Measurements from ENCODE around the gene LRRC8E.

LRRC8E gene

DNA sequence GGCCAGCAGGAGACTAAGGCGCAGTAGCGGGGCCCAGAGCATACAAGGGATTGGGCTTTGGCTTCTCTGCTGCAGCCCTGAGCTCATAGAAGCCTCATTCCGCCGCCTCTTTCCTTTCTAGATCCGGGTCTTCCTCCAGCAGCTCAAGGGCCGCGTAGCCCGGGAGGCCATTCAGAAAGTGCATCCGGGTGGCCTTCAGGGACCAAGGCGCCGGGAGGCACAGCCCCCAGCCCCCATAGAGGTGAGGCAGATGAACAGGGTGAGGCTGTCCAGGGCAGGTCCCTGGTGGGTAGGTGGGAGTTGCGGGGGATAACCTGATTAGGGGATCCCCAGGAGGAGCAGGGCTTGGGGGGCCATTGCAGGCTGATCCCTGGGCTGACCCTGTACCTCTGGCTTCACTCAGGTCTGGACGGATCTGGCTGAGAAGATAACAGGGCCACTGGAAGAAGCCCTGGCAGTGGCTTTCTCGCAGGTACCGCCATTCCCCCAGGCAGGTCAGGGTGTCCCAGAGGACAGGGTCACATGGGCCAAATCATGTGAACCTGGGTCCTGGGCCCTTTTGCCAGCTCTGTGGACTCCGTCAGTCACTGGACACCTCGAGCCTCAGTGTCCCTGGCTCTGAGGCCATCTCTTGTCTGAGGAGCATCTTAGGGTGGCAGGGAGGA, 33.1 kb downstream of the LRRC8E start:
- 0 out of 2 replicates have a peak, but pooled peaks have one; percentile 0 for TF ChIP-seq SIN3A (IDR thresholded peaks at IDR 0.05; ENCODE audit: borderline replicate concordance, insufficient read depth, low read length)
- no peak for TF ChIP-seq TAF1 (IDR thresholded peaks at IDR 0.05; ENCODE audit: borderline replicate concordance, insufficient read depth, low read length)
- TF ChIP-seq FOXP2 (optimal IDR thresholded peaks at IDR 0.05; ENCODE audit: borderline replicate concordance, extremely low read depth, extremely low read length, insufficient read depth): no peak
- TF ChIP-seq REST (IDR thresholded peaks at IDR 0.05; ENCODE audit: insufficient read depth in 1 of 2, low read depth in 2 of 2, low read length in 2 of 2): no peak
- TF ChIP-seq POLR2AphosphoS5 (IDR thresholded peaks at IDR 0.05; ENCODE audit: low read depth, low read length): 0 out of 2 replicates have a peak, but pooled peaks have one; percentile 40

- TF ChIP-seq TAF1 (IDR thresholded peaks at IDR 0.05; ENCODE audit: borderline replicate concordance, insufficient read depth, low read length) (no peak), SIN3A (IDR thresholded peaks at IDR 0.05; ENCODE audit: borderline replicate concordance, insufficient read depth, low read length) (no peak), POLR2AphosphoS5 (IDR thresholded peaks at IDR 0.05; ENCODE audit: low read depth, low read length) (no peak), REST (IDR thresholded peaks at IDR 0.05; ENCODE audit: insufficient read depth in 1 of 2, low read depth in 2 of 2, low read length in 2 of 2) (no peak), FOXP2 (optimal IDR thresholded peaks at IDR 0.05; ENCODE audit: borderline replicate concordance, extremely low read depth, extremely low read length, insufficient read depth) (no peak)
Measured at GRCh38 chr19:7921967-7922835, 33.9 kb downstream of the LRRC8E start.

- TF ChIP-seq SIN3A (IDR thresholded peaks at IDR 0.05; ENCODE audit: borderline replicate concordance, insufficient read depth, low read length) (no peak), REST (IDR thresholded peaks at IDR 0.05; ENCODE audit: insufficient read depth in 1 of 2, low read depth in 2 of 2, low read length in 2 of 2) (no peak), FOXP2 (optimal IDR thresholded peaks at IDR 0.05; ENCODE audit: borderline replicate concordance, extremely low read depth, extremely low read length, insufficient read depth) (no peak), TAF1 (IDR thresholded peaks at IDR 0.05; ENCODE audit: borderline replicate concordance, insufficient read depth, low read length) (no peak), POLR2AphosphoS5 (IDR thresholded peaks at IDR 0.05; ENCODE audit: low read depth, low read length) (no peak)
Measured at GRCh38 chr19:7922836-7923195, 34.5 kb downstream of the LRRC8E start.

DNA sequence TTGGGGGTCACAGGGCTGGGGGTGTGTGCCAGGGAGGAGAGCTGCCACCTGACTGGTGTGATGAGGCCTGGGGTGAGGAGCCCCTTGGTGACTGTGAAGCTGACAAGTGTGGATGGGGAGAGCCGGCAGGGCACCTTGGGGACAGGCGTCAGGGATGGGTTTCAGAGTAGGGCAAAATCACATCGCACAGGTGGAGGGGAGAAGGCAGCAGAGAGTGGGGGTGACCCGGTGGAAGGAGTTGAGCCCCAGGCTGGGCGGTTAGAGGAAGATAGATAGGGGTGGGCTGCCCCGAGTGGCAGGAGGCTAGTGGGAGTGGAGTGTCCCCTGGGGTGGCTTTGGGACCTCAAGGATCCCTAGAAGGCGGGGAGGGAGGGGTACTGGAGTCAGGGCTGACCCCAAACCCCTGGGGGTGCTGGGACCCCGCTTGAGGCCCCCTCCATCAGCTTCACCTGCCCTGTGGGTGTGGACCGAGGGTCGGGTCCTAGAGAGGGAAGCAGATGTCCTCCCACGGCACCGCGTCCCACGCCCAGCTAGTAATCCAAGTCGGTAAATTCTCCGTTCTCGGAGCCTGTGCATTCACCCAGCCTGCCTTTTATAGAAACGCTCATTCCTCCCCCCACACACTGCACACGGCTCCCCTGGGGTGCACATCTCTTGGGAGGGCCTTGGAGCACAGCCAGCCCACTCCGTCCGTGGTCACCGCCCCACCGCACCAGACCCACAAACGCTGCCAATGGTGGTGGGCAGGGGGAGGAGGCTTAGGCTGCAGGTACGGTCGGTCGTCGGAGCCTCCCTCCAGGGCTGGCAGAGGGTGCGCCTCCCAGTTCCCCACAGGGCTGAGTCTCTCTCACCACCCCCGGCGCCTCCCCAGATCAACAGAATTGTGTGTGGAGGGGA, 35.2 kb downstream of the LRRC8E start:
- no peak for TF ChIP-seq SIN3A (IDR thresholded peaks at IDR 0.05; ENCODE audit: borderline replicate concordance, insufficient read depth, low read length)
- no peak for TF ChIP-seq FOXP2 (optimal IDR thresholded peaks at IDR 0.05; ENCODE audit: borderline replicate concordance, extremely low read depth, extremely low read length, insufficient read depth)
- no peak for TF ChIP-seq REST (IDR thresholded peaks at IDR 0.05; ENCODE audit: insufficient read depth in 1 of 2, low read depth in 2 of 2, low read length in 2 of 2)
- TF ChIP-seq TAF1 (IDR thresholded peaks at IDR 0.05; ENCODE audit: borderline replicate concordance, insufficient read depth, low read length): no peak
- peak; percentile 50; the same call in 1 of the 2 replicates for TF ChIP-seq POLR2AphosphoS5 (IDR thresholded peaks at IDR 0.05; ENCODE audit: low read depth, low read length)

Measured in PFSK-1 (cell line).